ENCODE results near the gene AGPAT1. TPM values are rescaled to one million over a fixed set of nuclear protein-coding genes. Genes with fewer than 3 reads are reported as not detected.

Gene AGPAT1
- total and polyA plus RNA-seq, 8 donors: 55.5 to 78.4 (median 69.8) TPM

DNA sequence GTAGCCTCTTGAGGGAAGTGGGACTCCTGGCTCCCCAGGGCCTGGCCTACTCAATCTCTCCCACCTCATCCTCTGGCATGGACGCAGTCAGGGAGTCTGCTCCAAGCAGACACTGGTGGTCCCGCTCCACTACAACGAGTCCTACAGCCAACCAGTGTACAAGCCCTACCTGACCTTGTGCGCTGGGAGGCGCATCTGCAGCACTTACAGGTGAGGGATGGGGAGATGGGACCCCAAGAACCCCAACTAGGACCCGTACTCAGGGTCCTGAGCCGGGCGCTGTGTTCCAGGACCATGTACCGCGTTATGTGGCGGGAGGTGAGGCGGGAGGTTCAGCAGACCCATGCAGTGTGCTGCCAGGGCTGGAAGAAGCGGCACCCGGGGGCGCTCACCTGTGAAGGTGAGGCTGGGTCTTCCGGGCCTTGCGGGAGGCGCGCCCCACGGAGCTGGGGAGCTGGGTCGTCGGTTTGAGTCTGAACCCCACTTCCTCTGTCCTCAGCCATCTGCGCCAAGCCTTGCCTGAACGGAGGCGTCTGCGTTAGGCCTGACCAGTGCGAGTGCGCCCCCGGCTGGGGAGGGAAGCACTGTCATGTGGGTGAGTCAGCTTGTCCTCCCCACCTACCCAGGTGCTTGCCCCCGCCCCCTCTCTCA lies 9.3 kb downstream of the AGPAT1 start:
- intact Hi-C loops (cut with DNase I): no loop called here
- peak in 1 of 4 donors; percentile 59 for DNase-seq
- Histone ChIP-seq H3K9me3 (no peaks in the 10 kb centered on the region), H3K4me3 (no peak overlapping the region), H3K27me3 (peaks cover 0 to 9% of the 10 kb centered on the region in 2 donors), H3K27ac (no peak overlapping the region), H3K4me1 (no peaks in the 10 kb centered on the region), H3K36me3 (peaks cover 0 to 53% of the 10 kb centered on the region in 2 donors)
- TF ChIP-seq CTCF (IDR thresholded peaks at IDR 0.05): no peak
- ATAC-seq: no peak

DNA sequence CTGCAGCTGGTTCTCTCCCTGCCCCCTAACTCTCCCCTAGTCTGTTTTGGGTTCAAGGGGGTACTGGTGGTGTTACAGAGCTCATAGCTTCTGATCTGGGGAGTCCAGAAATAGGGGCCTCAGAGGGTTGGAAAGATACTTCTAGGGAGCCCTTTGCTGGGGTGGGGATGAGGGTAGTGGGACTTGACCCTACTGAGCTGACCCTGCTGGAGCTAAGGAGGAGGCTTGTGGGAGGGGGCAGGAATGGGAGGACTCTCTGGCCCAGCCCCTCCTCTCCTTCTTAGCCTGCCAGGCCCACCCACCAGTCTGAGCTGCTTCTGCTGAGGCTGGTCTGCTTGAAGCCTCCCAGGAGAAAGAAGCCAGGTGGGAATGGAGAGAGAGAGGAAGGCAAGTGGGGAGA lies 11.6 kb downstream of the AGPAT1 start, which contains the start of gene EGFL8:
Gene EGFL8 (plus strand): TSS at position 301 of the 400 bp plus-strand sequence. CDS start 1,571 bp downstream, outside the sequence.
- H3K9me3 ChIP-seq: no peaks in the 10 kb centered on the region
- peaks cover 0 to 31% of the 10 kb centered on the region in 2 donors for H3K36me3 ChIP-seq
- ATAC-seq (no peak), DNase-seq (no peak)
- H3K4me1 ChIP-seq: no peaks in the 10 kb centered on the region
- intact Hi-C loops (cut with DNase I): no loop called here
- peak within 1 kb of the TSS; percentile 51 to 57 for H3K27ac ChIP-seq
- peaks cover 0 to 9% of the 10 kb centered on the region in 2 donors for H3K27me3 ChIP-seq
- no peak within 1 kb of the TSS for H3K4me3 ChIP-seq
- no peak for TF ChIP-seq CTCF (IDR thresholded peaks at IDR 0.05)

DNA sequence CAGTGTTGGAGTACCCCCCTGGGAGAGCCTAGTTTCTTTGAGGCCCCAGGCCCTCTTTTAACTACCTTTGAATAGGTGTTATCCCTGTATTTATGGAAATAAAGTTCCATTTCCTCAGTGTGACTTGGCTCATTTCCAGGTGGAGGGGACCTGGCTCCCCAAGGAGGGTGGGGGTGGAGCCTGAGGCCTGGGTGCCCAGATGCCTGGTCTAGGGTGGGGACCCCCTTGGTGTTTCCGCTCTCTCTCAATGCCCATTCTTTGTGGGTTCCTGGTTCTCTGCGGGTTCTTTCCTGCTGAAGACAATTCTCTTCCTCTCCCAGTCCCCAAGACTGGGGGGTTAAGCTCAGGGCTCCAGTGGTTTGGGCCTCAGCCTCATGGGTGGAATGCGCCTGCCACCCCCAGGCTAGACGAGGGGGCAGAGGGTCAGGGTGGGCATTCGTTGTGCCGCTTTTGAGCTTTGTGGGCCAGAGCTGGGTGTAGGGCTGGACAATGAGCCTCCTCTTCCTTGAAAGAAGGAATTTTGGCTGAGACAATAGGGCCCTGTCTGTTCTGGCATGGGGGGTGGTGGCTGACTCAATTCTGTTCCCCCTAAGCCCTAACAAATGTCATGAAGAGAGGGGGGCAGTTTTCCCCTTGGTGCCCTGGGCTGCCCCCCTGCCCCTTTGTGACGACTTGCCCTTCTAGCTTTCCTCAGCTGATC lies 12.2 kb downstream of the AGPAT1 start:
- no peak overlapping the region for H3K4me3 ChIP-seq
- no peak for ATAC-seq
- TF ChIP-seq CTCF (IDR thresholded peaks at IDR 0.05): no peak

GRCh38 chr6:32158052-32158451 lies 17.8 kb downstream of the AGPAT1 start:
- Histone ChIP-seq H3K27ac (no peak overlapping the region), H3K27me3 (peaks cover 3 to 43% of the 10 kb centered on the region in 2 donors), H3K36me3 (peaks cover 0 to 14% of the 10 kb centered on the region in 2 donors), H3K4me3 (no peak overlapping the region), H3K9me3 (no peaks in the 10 kb centered on the region), H3K4me1 (peaks cover 10 to 23% of the 10 kb centered on the region in 2 donors)
- intact Hi-C loops (cut with DNase I): no loop called here
- DNase-seq (no peak), ATAC-seq (no peak)
- no peak for TF ChIP-seq CTCF (IDR thresholded peaks at IDR 0.05)

More for the DNA sequence above, 12.2 kb downstream of the AGPAT1 start:
- Histone ChIP-seq H3K9me3 (no peaks in the 10 kb centered on the region), H3K27me3 (peaks cover 0 to 9% of the 10 kb centered on the region in 2 donors), H3K4me1 (no peaks in the 10 kb centered on the region), H3K27ac (peak overlapping the region; percentile 51 to 57), H3K36me3 (peaks cover 0 to 26% of the 10 kb centered on the region in 2 donors)
- intact Hi-C loops (cut with DNase I): no loop called here
- DNase-seq: peak in 1 of 4 donors; percentile 29

- H3K4me3 ChIP-seq: no peak overlapping the region
- no peak for TF ChIP-seq CTCF (IDR thresholded peaks at IDR 0.05)
- no peak for DNase-seq
- H3K4me1 ChIP-seq: peaks cover 15 to 34% of the 10 kb centered on the region in 2 donors
- H3K36me3 ChIP-seq: peaks cover 0 to 14% of the 10 kb centered on the region in 2 donors
- ATAC-seq: no peak
- H3K9me3 ChIP-seq: no peaks in the 10 kb centered on the region
- intact Hi-C loops (cut with DNase I): no loop called here
- peaks cover 7 to 54% of the 10 kb centered on the region in 2 donors for H3K27me3 ChIP-seq
- no peak overlapping the region for H3K27ac ChIP-seq
Measured at GRCh38 chr6:32156891-32157290, 19.0 kb downstream of the AGPAT1 start.
